ENCODE results near the gene CLASP2. TPM values are rescaled to one million over a fixed set of nuclear protein-coding genes. Genes with fewer than 3 reads are reported as not detected.
"Not testable (repeated sequence)": the region's sequence is repeated elsewhere in the genome, so short reads cannot be mapped to it uniquely, and the experiment has no call there.

CLASP2 gene
- 57.2 and 58.9 TPM in 2 replicates for total RNA-seq (2022)
- Bru-seq, nascent RNA: percentile 81 among the genes with signal in this experiment
- percentile 77 among the genes with signal in this experiment for BruChase-seq, experiment 1, labeled RNA remaining after a 6-hour chase
- percentile 78 among the genes with signal in this experiment for BruChase-seq, experiment 2, labeled RNA remaining after a 2-hour chase
- long read RNA-seq, partial matches to known transcripts: 10 of 68 reads
- long read RNA-seq, other reads (novel, unspliced or antisense): 58 of 68 reads

DNA sequence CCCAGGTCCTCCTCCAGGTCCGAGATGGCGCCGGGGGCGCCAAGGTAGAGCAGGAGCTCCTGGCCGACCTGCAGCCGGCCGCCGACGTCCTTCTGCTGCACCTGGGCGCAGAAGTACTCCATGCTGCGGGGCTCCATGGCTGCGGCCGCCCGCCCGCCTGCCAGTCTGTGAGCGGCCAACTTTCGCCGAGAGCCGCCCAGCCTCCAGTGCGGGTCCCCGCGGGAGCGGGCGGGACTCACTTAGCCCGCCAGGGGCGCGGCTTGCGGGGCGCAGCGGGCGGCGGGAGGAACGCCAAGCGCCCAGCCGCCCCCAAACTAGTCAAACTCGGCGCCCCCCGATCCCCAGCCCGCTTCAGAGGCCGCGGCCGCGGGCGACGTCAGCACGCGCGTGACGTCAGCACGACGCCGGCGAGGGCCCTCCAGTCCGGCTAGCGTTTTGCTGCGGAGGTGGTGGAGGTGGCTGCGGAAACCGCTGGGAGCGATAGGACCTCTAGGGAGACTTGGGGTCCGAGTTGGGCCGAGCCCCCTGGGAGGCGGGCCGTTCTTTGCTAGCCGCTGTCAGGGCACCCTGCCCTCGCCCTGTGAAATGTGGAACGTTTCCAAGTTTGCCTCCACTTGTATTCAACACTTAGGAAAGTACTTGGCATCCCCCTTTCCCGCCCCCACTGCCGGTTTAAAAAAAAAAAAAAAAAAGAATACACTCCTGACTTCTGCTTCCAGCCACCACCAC lies at the start of gene CLASP2:
CLASP2 (minus strand) TSS at position 389 of the 729 bp plus-strand sequence; CDS start at position 137, 252 bp downstream.
- Mint-ChIP-seq H3K4me1 (ENCODE audit: insufficient read depth, unreplicated experiment) (no peaks in the 10 kb centered on the region), H3K27me3 (ENCODE audit: insufficient read depth, unreplicated experiment) (no peaks in the 10 kb centered on the region), H3K9me3 (ENCODE audit: unreplicated experiment) (no peaks in the 10 kb centered on the region), H3K27ac (ENCODE audit: low read depth, unreplicated experiment) (no peak within 1 kb of the TSS), H3K36me3 (ENCODE audit: insufficient read depth, unreplicated experiment) (no peaks in the 10 kb centered on the region), H3K4me3 (ENCODE audit: unreplicated experiment) (no peak within 1 kb of the TSS)
- CTCF ChIA-PET: interaction anchor here (0.7 to 1.5 kb wide), 11 partner anchors 9 to 586 kb away, joined by 3 to 12 read pairs (median 4); no protein-coding TSS in a partner anchor
- no TSS peak for BruUV-seq (replicated peaks)
- POLR2A ChIA-PET: interaction anchor here (0.7 to 3.0 kb wide), 17 partner anchors 12 to 279 kb away, joined by 3 to 23 read pairs (median 5); partner anchors contain the start of gene PDCD6IP
- peak; percentile 82 for DNase-seq (ENCODE audit: unreplicated experiment)
- TF ChIP-seq, protein P1, sequence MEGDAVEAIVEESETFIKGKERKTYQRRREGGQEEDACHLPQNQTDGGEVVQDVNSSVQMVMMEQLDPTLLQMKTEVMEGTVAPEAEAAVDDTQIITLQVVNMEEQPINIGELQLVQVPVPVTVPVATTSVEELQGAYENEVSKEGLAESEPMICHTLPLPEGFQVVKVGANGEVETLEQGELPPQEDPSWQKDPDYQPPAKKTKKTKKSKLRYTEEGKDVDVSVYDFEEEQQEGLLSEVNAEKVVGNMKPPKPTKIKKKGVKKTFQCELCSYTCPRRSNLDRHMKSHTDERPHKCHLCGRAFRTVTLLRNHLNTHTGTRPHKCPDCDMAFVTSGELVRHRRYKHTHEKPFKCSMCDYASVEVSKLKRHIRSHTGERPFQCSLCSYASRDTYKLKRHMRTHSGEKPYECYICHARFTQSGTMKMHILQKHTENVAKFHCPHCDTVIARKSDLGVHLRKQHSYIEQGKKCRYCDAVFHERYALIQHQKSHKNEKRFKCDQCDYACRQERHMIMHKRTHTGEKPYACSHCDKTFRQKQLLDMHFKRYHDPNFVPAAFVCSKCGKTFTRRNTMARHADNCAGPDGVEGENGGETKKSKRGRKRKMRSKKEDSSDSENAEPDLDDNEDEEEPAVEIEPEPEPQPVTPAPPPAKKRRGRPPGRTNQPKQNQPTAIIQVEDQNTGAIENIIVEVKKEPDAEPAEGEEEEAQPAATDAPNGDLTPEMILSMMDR (IDR thresholded peaks at IDR 0.05; ENCODE audit: unreplicated experiment): no peak
- intact Hi-C loops (cut with micrococcal nuclease): loop anchor here (1.0 to 2.0 kb wide), 3 partner anchors 58 to 325 kb away; partner anchors contain the start of gene UBP1

DNA sequence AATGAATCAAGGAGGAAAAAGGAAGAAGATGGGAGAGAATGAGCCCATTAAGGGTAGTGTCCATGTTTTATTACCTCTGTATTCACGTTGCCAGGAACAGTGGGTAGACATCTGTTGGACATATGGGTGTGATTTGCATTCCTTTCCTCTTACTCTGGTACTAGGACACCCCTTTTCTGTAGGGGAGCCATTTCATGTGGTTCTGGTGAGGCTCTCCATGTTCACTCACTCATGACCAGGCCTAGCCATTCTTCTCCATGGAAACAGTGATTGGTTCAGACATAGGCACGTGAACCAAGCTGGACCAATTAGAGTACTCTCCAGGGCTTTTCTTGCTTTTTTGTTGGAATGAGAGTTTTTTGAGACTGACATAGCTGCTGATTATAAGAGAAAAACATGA lies 40.8 kb upstream of the CLASP2 start:
- no peak for DNase-seq (ENCODE audit: unreplicated experiment)
- BruUV-seq (replicated peaks): no TSS peak
- H3K9me3 Mint-ChIP-seq (ENCODE audit: unreplicated experiment): peaks cover 28% of the 10 kb centered on the region
- ChIA-PET POLR2A (interaction anchor here (0.8 to 1.5 kb wide), 4 partner anchors 9 to 43 kb away, joined by 3 to 10 read pairs (median 4); partner anchors contain the start of genes CLASP2 and PDCD6IP), CTCF (interaction anchor here (0.7 to 1.0 kb wide), 2 partner anchors 12 to 18 kb away, joined by 3 read pairs; no protein-coding TSS in a partner anchor)
- TF ChIP-seq, protein P1 (IDR thresholded peaks at IDR 0.05; ENCODE audit: unreplicated experiment): no peak
- H3K27ac Mint-ChIP-seq (ENCODE audit: low read depth, unreplicated experiment): no peak overlapping the region
- peaks cover 8% of the 10 kb centered on the region for H3K4me1 Mint-ChIP-seq (ENCODE audit: insufficient read depth, unreplicated experiment)
- no peak overlapping the region for H3K4me3 Mint-ChIP-seq (ENCODE audit: unreplicated experiment)
- H3K36me3 Mint-ChIP-seq (ENCODE audit: insufficient read depth, unreplicated experiment): no peaks in the 10 kb centered on the region
- H3K27me3 Mint-ChIP-seq (ENCODE audit: insufficient read depth, unreplicated experiment): no peaks in the 10 kb centered on the region
- intact Hi-C loops (cut with micrococcal nuclease): no loop called here

DNA sequence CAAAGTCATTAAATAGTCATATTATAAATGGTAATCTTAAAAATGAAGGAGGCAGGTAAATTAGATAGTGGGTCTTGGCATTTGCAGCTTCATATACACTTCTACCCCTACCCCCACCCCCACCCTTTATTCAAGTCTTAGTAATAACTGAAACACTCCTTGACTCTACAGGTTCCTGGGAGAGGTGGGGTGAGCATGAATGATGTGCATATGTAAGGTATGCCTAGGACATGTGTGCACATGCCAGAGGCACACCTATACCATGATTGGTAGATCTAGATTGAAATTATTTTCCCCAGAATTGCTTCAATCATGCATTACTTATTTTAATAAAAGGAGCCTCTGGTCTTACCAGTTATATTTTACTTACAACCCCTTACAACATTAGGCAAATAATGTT lies 40.2 kb upstream of the CLASP2 start:
- Mint-ChIP-seq H3K4me3 (ENCODE audit: unreplicated experiment) (no peak overlapping the region), H3K27ac (ENCODE audit: low read depth, unreplicated experiment) (no peak overlapping the region), H3K9me3 (ENCODE audit: unreplicated experiment) (peaks cover 28% of the 10 kb centered on the region), H3K36me3 (ENCODE audit: insufficient read depth, unreplicated experiment) (no peaks in the 10 kb centered on the region), H3K27me3 (ENCODE audit: insufficient read depth, unreplicated experiment) (no peaks in the 10 kb centered on the region), H3K4me1 (ENCODE audit: insufficient read depth, unreplicated experiment) (peaks cover 8% of the 10 kb centered on the region)
- ChIA-PET CTCF (no interaction called here), POLR2A (no interaction called here)
- DNase-seq (ENCODE audit: unreplicated experiment): no peak
- intact Hi-C loops (cut with micrococcal nuclease): no loop called here
- TF ChIP-seq, protein P1 (IDR thresholded peaks at IDR 0.05; ENCODE audit: unreplicated experiment): no peak
- BruUV-seq (replicated peaks): no TSS peak

DNA sequence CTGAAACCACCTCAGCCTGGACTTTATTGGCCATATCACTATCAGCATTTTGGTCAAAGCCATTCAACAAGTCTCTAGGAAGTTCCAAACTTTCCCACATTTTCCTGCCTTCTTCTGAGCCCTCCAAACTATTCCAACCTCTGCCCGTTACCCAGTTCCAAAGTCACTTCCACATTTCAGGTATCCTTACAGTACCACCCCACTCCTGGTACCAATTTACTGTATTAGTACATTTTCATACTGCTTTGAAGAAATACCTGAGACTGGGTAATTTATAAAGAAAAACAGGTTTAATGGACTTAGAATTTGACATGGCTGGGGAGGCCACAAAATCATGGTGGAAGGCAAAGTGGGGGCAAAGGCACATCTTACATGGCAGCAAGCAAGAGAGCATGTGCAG lies 36.3 kb upstream of the CLASP2 start:
- intact Hi-C loops (cut with micrococcal nuclease); BruUV-seq (replicated peaks); CTCF ChIA-PET; H3K4me3 Mint-ChIP-seq (ENCODE audit: unreplicated experiment); H3K27me3 Mint-ChIP-seq (ENCODE audit: insufficient read depth, unreplicated experiment); POLR2A ChIA-PET; DNase-seq (ENCODE audit: unreplicated experiment); H3K36me3 Mint-ChIP-seq (ENCODE audit: insufficient read depth, unreplicated experiment); H3K27ac Mint-ChIP-seq (ENCODE audit: low read depth, unreplicated experiment): not testable (repeated sequence)
- Mint-ChIP-seq H3K4me1 (ENCODE audit: insufficient read depth, unreplicated experiment) (peaks cover 14% of the 10 kb centered on the region), H3K9me3 (ENCODE audit: unreplicated experiment) (peaks cover 20% of the 10 kb centered on the region)

Data from MCF 10A (cell line).